ENCODE measurements around the gene LYL1. TPM values are rescaled to one million over a fixed set of nuclear protein-coding genes. Genes with fewer than 3 reads are reported as not detected.
A peak's percentile ranks its signal among the peaks of the same experiment; 100 is the strongest.

The LYL1 gene
- total and polyA plus RNA-seq, 2 donors (not counting 1 experiment from before 2014, with no cell fraction given): 112 to 125 TPM

GRCh38 chr19:13100031-13100588, 2.5 kb downstream of the LYL1 start:
- Mint-ChIP-seq H3K4me1 (peaks cover 68% of the 10 kb centered on the region), H3K27me3 (no peaks in the 10 kb centered on the region), H3K9me3 (ENCODE audit: insufficient read depth) (no peaks in the 10 kb centered on the region), H3K27ac (peak overlapping the region; percentile 97), H3K4me3 (peak overlapping the region; percentile 85)
- Histone ChIP-seq H3K27ac (ENCODE audit: low read length in 2 of 2) (peak overlapping the region; percentile 79 to 83), H3K4me2 (replicated peaks; ENCODE audit: low read depth, low read length, poor library complexity, severe bottlenecking) (peak overlapping the region; percentile 99), H3K4me3 (ENCODE audit: control extremely low read depth in 1 of 5, extremely low read depth in 1 of 5, insufficient read depth in 1 of 5, low read depth in 2 of 5, low read length in 4 of 5) (peak overlapping the region; percentile 47 to 98 (median 96)), H3K36me3 (replicated peaks in 1 of 2; ENCODE audit: control extremely low read depth in 1 of 2, control insufficient read depth in 1 of 2, extremely low read depth in 1 of 2, insufficient read depth in 2 of 2, low read length in 1 of 2) (peaks cover 3 to 29% of the 10 kb centered on the region in 2 experiments), H3K79me2 (ENCODE audit: control insufficient read depth, insufficient read depth, low read length) (peaks cover 59% of the 10 kb centered on the region), H3K4me1 (ENCODE audit: control insufficient read depth in 2 of 2, insufficient read depth in 2 of 2, low read length in 2 of 2) (peaks cover 32 to 71% of the 10 kb centered on the region in 2 donors), H3K9me3 (ENCODE audit: control extremely low read depth in 1 of 3, control insufficient read depth in 2 of 3, insufficient read depth in 1 of 3, low read length in 2 of 3) (peaks cover 0 to 4% (median 0%) of the 10 kb centered on the region in 3 donors), H4K20me1 (ENCODE audit: control insufficient read depth, insufficient read depth, low read length, poor library complexity, severe bottlenecking) (peaks cover 34% of the 10 kb centered on the region), H2AFZ (ENCODE audit: insufficient read depth, low read depth, low read length, poor library complexity, severe bottlenecking) (no peak overlapping the region), H3K9ac (ENCODE audit: low read length) (peak overlapping the region; percentile 84), H3K27me3 (replicated peaks in 1 of 4; ENCODE audit: control extremely low read depth in 1 of 4, control insufficient read depth in 3 of 4, insufficient read depth in 4 of 4, low read length in 3 of 4) (no peaks in the 10 kb centered on the region)
- DNase-seq: peak; percentile 76
- intact Hi-C loops (cut with micrococcal nuclease): loop anchor here (5.0 kb wide), 5 partner anchors 162 to 1282 kb away; partner anchors contain the start of genes ADGRE5 and RFX1
- ChIA-PET POLR2A (interaction anchor here (0.7 to 3.5 kb wide), 7 partner anchors 17 to 737 kb away, joined by 3 to 21 read pairs (median 7); partner anchors contain the start of genes IER2, NACC1, STX10 and TRMT1), CTCF (interaction anchor here (0.9 to 2.8 kb wide), 10 partner anchors 18 to 178 kb away, joined by 3 to 14 read pairs (median 5); partner anchors contain the start of gene NACC1)
- TF ChIP-seq CTCF (IDR thresholded peaks at IDR 0.05) (no peak), EZH2 (IDR thresholded peaks at IDR 0.05; ENCODE audit: borderline replicate concordance, insufficient read depth, low read depth, low read length, poor library complexity, severe bottlenecking) (no peak)
- no peak for ATAC-seq (ENCODE audit: low read depth)
- 14% methylated on average over 10 of the region's 12 CpGs for WGBS (ENCODE audit: insufficient coverage)
